HCT116 (cell line): ENCODE results near the gene CDH4.

Experiments used
- POLR2A ChIP-seq: IDR thresholded peaks from 2 replicates; pipeline ENCODE4 v1.7.0; 2011; ENCODE audit warnings: borderline replicate concordance; ENCODE audit not compliant: insufficient read depth, insufficient read length; ENCODE audit errors: extremely low read depth
- POLR2AphosphoS5 ChIP-seq: IDR thresholded peaks from 2 replicates; pipeline ENCODE4 v1.6.1; 2011; ENCODE audit warnings: mild to moderate bottlenecking, low read depth, low read length, moderate library complexity
- SP1 ChIP-seq: IDR thresholded peaks from 2 replicates; pipeline ENCODE4 v1.6.1; 2012; ENCODE audit warnings: low read depth
- SRF ChIP-seq: IDR thresholded peaks from 2 replicates; pipeline ENCODE4 v1.6.1; 2012; ENCODE audit warnings: low read depth
- YY1 ChIP-seq: IDR thresholded peaks from 2 replicates; pipeline ENCODE4 v1.6.1; 2011; ENCODE audit warnings: low read length, low read depth, moderate library complexity, mild to moderate bottlenecking; ENCODE audit not compliant: insufficient replicate concordance; ENCODE audit errors: extremely low read depth
- ZNF274 ChIP-seq: fragments of 200-500 bp; sonication (Bioruptor generic); IDR thresholded peaks from 2 replicates; pipeline ENCODE4 v1.6.1; 2014; ENCODE audit warnings: mild to moderate bottlenecking, low read depth, low read length, inconsistent platforms
- TF ChIP-seq, protein P1 (sequence below): IDR thresholded peaks from 2 replicates; pipeline ENCODE4 v1.6.1; 2012
- TF ChIP-seq, protein P2 (sequence below), 3 experiments: fragments of 200-600 bp in 1 of 3; sonication (generic) in 1 of 3; IDR thresholded peaks in 2 of 3; conservative IDR thresholded peaks in 1 of 3; 2 replicates each; pipeline ENCODE4 v1.5.1; 2012 to 2017; ENCODE audit warnings: low read depth in 2 of 3, low read length in 2 of 3, antibody characterized with exemption in 1 of 3, borderline replicate concordance in 1 of 3, control low read depth in 1 of 3, mild to moderate bottlenecking in 1 of 3, mixed read lengths in 1 of 3, mixed run types in 1 of 3, moderate library complexity in 1 of 3; ENCODE audit not compliant: insufficient read depth in 1 of 3
- TF ChIP-seq, protein P3 (sequence below): IDR thresholded peaks from 2 replicates; pipeline ENCODE4 v1.6.1; 2011; ENCODE audit warnings: mild to moderate bottlenecking, low read length, moderate library complexity; ENCODE audit not compliant: insufficient replicate concordance; ENCODE audit errors: extremely low read depth

DNA sequence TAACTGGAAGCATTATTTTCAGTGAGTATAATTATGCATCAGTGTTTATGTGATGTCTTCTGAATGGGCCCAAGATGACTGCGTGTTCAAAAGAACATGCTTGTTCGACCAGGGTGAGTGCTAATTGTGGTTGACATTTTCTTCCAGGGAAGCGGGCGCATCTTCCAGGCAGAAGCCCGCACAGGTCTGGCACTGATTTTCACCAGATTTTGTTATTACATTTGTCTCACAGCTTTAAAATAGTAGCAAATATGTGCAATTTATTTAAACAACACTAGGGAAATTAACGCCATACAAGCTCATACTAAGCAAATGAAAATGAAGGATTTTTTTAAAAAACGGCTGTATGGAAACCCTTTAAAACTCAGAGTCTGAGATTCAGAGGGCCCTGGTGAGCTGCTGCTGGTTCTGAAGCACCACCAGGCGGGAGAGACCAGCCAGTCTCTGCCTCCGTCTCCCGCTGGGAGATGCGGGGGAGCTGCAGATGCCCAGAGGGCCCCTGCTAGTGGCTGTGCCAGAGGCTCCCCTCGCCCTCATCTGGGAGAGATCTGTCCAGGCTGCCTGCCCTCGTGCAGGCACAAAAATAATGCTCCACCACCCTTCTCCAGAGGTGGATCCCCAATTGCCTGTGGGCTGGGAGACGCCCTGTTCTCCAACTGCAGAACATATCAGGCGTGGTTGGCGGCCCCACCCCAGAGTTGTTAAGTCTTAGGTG lies 516.7 kb downstream of the CDH4 start:
- no peak for TF ChIP-seq POLR2A
- TF ChIP-seq ZNF274: no peak
- TF ChIP-seq SP1: no peak
- no peak for TF ChIP-seq POLR2AphosphoS5
- TF ChIP-seq, protein P1, sequence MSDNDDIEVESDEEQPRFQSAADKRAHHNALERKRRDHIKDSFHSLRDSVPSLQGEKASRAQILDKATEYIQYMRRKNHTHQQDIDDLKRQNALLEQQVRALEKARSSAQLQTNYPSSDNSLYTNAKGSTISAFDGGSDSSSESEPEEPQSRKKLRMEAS: no peak
- TF ChIP-seq, protein P2, sequence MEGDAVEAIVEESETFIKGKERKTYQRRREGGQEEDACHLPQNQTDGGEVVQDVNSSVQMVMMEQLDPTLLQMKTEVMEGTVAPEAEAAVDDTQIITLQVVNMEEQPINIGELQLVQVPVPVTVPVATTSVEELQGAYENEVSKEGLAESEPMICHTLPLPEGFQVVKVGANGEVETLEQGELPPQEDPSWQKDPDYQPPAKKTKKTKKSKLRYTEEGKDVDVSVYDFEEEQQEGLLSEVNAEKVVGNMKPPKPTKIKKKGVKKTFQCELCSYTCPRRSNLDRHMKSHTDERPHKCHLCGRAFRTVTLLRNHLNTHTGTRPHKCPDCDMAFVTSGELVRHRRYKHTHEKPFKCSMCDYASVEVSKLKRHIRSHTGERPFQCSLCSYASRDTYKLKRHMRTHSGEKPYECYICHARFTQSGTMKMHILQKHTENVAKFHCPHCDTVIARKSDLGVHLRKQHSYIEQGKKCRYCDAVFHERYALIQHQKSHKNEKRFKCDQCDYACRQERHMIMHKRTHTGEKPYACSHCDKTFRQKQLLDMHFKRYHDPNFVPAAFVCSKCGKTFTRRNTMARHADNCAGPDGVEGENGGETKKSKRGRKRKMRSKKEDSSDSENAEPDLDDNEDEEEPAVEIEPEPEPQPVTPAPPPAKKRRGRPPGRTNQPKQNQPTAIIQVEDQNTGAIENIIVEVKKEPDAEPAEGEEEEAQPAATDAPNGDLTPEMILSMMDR (IDR thresholded peaks at IDR 0.05 in 2 of 3, conservative IDR thresholded peaks at IDR 0.05 in 1 of 3; ENCODE audit: borderline replicate concordance in 1 of 3, insufficient read depth in 1 of 3, low read depth in 2 of 3, low read length in 2 of 3): no peak
- TF ChIP-seq, protein P3, sequence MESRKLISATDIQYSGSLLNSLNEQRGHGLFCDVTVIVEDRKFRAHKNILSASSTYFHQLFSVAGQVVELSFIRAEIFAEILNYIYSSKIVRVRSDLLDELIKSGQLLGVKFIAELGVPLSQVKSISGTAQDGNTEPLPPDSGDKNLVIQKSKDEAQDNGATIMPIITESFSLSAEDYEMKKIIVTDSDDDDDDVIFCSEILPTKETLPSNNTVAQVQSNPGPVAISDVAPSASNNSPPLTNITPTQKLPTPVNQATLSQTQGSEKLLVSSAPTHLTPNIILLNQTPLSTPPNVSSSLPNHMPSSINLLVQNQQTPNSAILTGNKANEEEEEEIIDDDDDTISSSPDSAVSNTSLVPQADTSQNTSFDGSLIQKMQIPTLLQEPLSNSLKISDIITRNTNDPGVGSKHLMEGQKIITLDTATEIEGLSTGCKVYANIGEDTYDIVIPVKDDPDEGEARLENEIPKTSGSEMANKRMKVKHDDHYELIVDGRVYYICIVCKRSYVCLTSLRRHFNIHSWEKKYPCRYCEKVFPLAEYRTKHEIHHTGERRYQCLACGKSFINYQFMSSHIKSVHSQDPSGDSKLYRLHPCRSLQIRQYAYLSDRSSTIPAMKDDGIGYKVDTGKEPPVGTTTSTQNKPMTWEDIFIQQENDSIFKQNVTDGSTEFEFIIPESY: no peak
- no peak for TF ChIP-seq SRF
- TF ChIP-seq YY1: no peak
